ENCODE data around the gene C2orf78. TPM values are rescaled to one million over a fixed set of nuclear protein-coding genes. Genes with fewer than 3 reads are reported as not detected.

The C2orf78 gene
- total and polyA plus RNA-seq, 9 of the 15 experiments (the other 6 are each of a cell fraction or from before 2014, with no cell fraction given) = 0.04 to 0.28 (median 0.20) TPM

- TF ChIP-seq TCF7 (IDR thresholded peaks at IDR 0.05; ENCODE audit: borderline replicate concordance) (0 out of 2 replicates have a peak, but pooled peaks have one; percentile 17), POLR2A (conservative IDR thresholded peaks at IDR 0.05) (peak; percentile 94), ZNF436 (CRISPR knock-in tag; IDR thresholded peaks at IDR 0.05) (no peak), ZNF507 (tag; conservative IDR thresholded peaks at IDR 0.05) (no peak), KAT8 (IDR thresholded peaks at IDR 0.05; ENCODE audit: low read depth) (peak; percentile 47; the same call in 1 of the 2 replicates), NCOR1 (IDR thresholded peaks at IDR 0.05) (peak; percentile 31; the same call in 1 of the 2 replicates), MAZ (CRISPR knock-in tag; conservative IDR thresholded peaks at IDR 0.05 in 1 of 2, IDR thresholded peaks at IDR 0.05 in 1 of 2) (peak; percentile 82 to 91), SLC30A9 (CRISPR knock-in tag; IDR thresholded peaks at IDR 0.05) (no peak), MTA3 (IDR thresholded peaks at IDR 0.05; ENCODE audit: borderline replicate concordance) (no peak; the same call in 1 of the 2 replicates), NUFIP1 (IDR thresholded peaks at IDR 0.05; ENCODE audit: partially characterized antibody) (no peak), ZFX (CRISPR knock-in tag; IDR thresholded peaks at IDR 0.05) (peak; percentile 31; the same call in 1 of the 2 replicates), MCM5 (IDR thresholded peaks at IDR 0.05; ENCODE audit: low read depth) (no peak), BACH1 (tag; IDR thresholded peaks at IDR 0.05) (0 out of 2 replicates have a peak, but pooled peaks have one; percentile 3), ZNF778 (CRISPR knock-in tag; IDR thresholded peaks at IDR 0.05) (no peak), ELF1 (tag; IDR thresholded peaks at IDR 0.05) (peak; percentile 98), SP2 (IDR thresholded peaks at IDR 0.05; ENCODE audit: extremely low read depth, low read depth, low read length, poor library complexity, severe bottlenecking) (peak; percentile 48)
- TF ChIP-seq, protein P1, sequence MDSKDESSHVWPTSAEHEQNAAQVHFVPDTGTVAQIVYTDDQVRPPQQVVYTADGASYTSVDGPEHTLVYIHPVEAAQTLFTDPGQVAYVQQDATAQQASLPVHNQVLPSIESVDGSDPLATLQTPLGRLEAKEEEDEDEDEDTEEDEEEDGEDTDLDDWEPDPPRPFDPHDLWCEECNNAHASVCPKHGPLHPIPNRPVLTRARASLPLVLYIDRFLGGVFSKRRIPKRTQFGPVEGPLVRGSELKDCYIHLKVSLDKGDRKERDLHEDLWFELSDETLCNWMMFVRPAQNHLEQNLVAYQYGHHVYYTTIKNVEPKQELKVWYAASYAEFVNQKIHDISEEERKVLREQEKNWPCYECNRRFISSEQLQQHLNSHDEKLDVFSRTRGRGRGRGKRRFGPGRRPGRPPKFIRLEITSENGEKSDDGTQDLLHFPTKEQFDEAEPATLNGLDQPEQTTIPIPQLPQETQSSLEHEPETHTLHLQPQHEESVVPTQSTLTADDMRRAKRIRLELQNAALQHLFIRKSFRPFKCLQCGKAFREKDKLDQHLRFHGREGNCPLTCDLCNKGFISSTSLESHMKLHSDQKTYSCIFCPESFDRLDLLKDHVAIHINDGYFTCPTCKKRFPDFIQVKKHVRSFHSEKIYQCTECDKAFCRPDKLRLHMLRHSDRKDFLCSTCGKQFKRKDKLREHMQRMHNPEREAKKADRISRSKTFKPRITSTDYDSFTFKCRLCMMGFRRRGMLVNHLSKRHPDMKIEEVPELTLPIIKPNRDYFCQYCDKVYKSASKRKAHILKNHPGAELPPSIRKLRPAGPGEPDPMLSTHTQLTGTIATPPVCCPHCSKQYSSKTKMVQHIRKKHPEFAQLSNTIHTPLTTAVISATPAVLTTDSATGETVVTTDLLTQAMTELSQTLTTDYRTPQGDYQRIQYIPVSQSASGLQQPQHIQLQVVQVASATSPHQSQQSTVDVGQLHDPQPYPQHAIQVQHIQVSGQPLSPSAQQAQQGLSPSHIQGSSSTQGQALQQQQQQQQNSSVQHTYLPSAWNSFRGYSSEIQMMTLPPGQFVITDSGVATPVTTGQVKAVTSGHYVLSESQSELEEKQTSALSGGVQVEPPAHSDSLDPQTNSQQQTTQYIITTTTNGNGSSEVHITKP (IDR thresholded peaks at IDR 0.05; ENCODE audit: partially characterized antibody) = peak; percentile 93
- TF ChIP-seq, protein P2, sequence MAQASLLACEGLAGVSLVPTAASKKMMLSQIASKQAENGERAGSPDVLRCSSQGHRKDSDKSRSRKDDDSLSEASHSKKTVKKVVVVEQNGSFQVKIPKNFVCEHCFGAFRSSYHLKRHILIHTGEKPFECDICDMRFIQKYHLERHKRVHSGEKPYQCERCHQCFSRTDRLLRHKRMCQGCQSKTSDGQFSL (CRISPR knock-in tag; IDR thresholded peaks at IDR 0.05) = no peak
- TF ChIP-seq, protein P2 (tag; IDR thresholded peaks at IDR 0.05) = no peak
- TF ChIP-seq, protein P3, sequence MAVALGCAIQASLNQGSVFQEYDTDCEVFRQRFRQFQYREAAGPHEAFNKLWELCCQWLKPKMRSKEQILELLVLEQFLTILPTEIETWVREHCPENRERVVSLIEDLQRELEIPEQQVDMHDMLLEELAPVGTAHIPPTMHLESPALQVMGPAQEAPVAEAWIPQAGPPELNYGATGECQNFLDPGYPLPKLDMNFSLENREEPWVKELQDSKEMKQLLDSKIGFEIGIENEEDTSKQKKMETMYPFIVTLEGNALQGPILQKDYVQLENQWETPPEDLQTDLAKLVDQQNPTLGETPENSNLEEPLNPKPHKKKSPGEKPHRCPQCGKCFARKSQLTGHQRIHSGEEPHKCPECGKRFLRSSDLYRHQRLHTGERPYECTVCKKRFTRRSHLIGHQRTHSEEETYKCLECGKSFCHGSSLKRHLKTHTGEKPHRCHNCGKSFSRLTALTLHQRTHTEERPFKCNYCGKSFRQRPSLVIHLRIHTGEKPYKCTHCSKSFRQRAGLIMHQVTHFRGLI (CRISPR knock-in tag; IDR thresholded peaks at IDR 0.05) = 0 out of 2 replicates have a peak, but pooled peaks have one; percentile 9
Observed at GRCh38 chr2:73736855-73737779, 46.9 kb upstream of the C2orf78 start, which contains the start of gene TPRKB (continued).
